Testis (tissue), 2 donors: ENCODE data around the gene EYS.

Source experiments
- POLR2A ChIP-seq: fragments of 450-650 bp; IDR thresholded peaks from one replicate; pipeline ENCODE4 v1.6.1; 2017; ENCODE audit warnings: antibody characterized with exemption, mild to moderate bottlenecking, moderate library complexity
- TF ChIP-seq, protein P1 (sequence below), 3 experiments: fragments of 450-650 bp in 2 of 3; fragments of 200-600 bp in 1 of 3; sonication (generic) in 1 of 3; IDR thresholded peaks; one replicate each; pipeline ENCODE4 v1.5.1; 2016 to 2019; ENCODE audit warnings: antibody characterized with exemption in 3 of 3, mild to moderate bottlenecking in 2 of 3, moderate library complexity in 1 of 3

DNA sequence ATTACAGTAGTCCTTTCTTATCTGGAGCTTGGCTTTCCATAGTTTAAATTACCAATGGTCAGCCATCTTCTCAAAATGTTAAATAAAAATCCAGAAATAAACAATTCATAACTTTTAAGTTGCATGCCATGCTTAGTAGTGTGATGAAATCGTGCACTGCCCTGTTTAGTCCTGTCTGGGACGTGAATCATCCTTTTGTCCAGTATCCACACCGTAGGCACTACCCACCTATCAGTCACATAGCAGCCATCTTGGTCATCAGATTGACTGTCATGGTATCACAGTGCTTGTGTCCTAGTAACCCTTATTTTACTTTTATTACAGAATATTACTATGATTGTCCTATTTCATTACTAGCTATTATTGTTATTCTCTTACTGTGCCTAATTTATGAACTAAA is 924.1 kb downstream of the EYS start:
- TF ChIP-seq, protein P1, sequence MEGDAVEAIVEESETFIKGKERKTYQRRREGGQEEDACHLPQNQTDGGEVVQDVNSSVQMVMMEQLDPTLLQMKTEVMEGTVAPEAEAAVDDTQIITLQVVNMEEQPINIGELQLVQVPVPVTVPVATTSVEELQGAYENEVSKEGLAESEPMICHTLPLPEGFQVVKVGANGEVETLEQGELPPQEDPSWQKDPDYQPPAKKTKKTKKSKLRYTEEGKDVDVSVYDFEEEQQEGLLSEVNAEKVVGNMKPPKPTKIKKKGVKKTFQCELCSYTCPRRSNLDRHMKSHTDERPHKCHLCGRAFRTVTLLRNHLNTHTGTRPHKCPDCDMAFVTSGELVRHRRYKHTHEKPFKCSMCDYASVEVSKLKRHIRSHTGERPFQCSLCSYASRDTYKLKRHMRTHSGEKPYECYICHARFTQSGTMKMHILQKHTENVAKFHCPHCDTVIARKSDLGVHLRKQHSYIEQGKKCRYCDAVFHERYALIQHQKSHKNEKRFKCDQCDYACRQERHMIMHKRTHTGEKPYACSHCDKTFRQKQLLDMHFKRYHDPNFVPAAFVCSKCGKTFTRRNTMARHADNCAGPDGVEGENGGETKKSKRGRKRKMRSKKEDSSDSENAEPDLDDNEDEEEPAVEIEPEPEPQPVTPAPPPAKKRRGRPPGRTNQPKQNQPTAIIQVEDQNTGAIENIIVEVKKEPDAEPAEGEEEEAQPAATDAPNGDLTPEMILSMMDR (IDR thresholded peaks at IDR 0.05): no peak
- no peak for TF ChIP-seq POLR2A
